Gastroesophageal sphincter (tissue), 4 donors: ENCODE measurements around the gene BRINP3. TPM values are rescaled to one million over a fixed set of nuclear protein-coding genes. Genes with fewer than 3 reads are reported as not detected.

Experiments
- ATAC-seq: fragments of 150-250 bp; one replicate; pipeline ENCODE4 v1.9.1; 2016; ENCODE audit warnings: mild to moderate bottlenecking, moderate library complexity
- H3K27ac ChIP-seq, 4 donors: fragments of 200-600 bp; sonication (generic) in 3 of 4; 1 replicate in 3 of 4; 2 replicates in 1 of 4; pipeline ENCODE4 v1.5.1; 2016 to 2019
- H3K27me3 ChIP-seq: fragments of 200-600 bp; sonication (generic); one replicate; pipeline ENCODE4 v1.5.1; 2019
- H3K36me3 ChIP-seq, 2 donors: fragments of 200-600 bp; sonication (generic); one replicate each; pipeline ENCODE4 v1.5.1; 2019; ENCODE audit warnings: control low read depth in 1 of 2
- H3K4me1 ChIP-seq, 3 donors: fragments of 200-600 bp; sonication (generic); 1 replicate in 2 of 3; 2 replicates in 1 of 3; pipeline ENCODE4 v1.5.1; 2016 to 2019; ENCODE audit warnings: control low read depth in 2 of 3
- H3K4me3 ChIP-seq, 2 donors: fragments of 200-600 bp; sonication (generic); one replicate each; pipeline ENCODE4 v1.5.1; 2019; ENCODE audit warnings: mild to moderate bottlenecking in 1 of 2, moderate library complexity in 1 of 2
- H3K9me3 ChIP-seq, 3 donors: fragments of 200-600 bp; sonication (generic); one replicate each; pipeline ENCODE4 v1.5.1; 2017 to 2019; ENCODE audit warnings: control low read depth in 2 of 3
- EP300 ChIP-seq: sonication (generic); formaldehyde crosslinking; IDR thresholded peaks from one replicate; pipeline ENCODE4 v1.6.1; 2017; ENCODE audit warnings: antibody characterized with exemption, mild to moderate bottlenecking
- POLR2A ChIP-seq, 2 donors: fragments of 450-650 bp; IDR thresholded peaks; one replicate each; pipeline ENCODE4 v1.6.1; 2017; ENCODE audit warnings: antibody characterized with exemption in 2 of 2, mild to moderate bottlenecking in 2 of 2, moderate library complexity in 1 of 2
- POLR2AphosphoS5 ChIP-seq: sonication (generic); formaldehyde crosslinking; IDR thresholded peaks from one replicate; pipeline ENCODE4 v1.6.1; 2017; ENCODE audit warnings: antibody characterized with exemption
- WGBS, 2 donors: methylation state at CpG; one replicate each; pipeline ENCODE4 v1.1.5; 2018; ENCODE audit warnings: low coverage in 1 of 2; 5-methylcytosine and 5-hydroxymethylcytosine counted together
- total RNA-seq, 4 donors: library from RNA; depleted of rRNA; stranded (reverse); fragments of >200 nt; gene quantifications; one replicate each; pipeline ENCODE4 v1.1.0, GENCODE V29; 2016
- TF ChIP-seq, protein P1 (sequence below), 4 experiments: fragments of 200-600 bp in 2 of 4; fragments of 450-650 bp in 2 of 4; sonication (generic) in 1 of 4; IDR thresholded peaks; one replicate each; pipeline ENCODE4 v1.5.1; 2017 to 2019; ENCODE audit warnings: antibody characterized with exemption in 4 of 4, mild to moderate bottlenecking in 2 of 4, moderate library complexity in 2 of 4

Gene BRINP3
- total RNA-seq, 4 donors from 2014 or later, result 6.7 to 24.7 (median 12.0) TPM

DNA sequence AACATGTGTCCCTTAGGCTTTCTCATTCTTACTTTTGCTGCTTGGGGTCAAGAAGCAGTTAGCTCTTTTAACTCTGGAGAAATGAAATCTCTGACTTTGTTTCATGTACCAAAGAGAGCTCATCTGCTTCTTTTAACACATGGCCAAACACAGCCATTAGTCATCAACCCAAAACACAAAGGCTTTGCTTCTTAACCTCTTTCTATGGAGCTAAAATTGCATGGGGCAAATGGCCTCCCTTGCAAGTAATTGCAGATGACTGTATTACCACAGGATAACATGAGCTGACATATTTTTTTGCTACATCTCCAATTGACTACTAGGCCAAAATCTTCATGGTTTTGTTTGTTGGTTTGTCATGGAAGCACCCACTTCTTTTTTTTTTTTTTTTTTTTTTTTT lies 300.9 kb downstream of the BRINP3 start:
- H3K27me3 ChIP-seq, result no peaks in the 10 kb centered on the region
- no peak for ATAC-seq
- no peak overlapping the region for H3K27ac ChIP-seq
- no peak overlapping the region for H3K4me3 ChIP-seq
- H3K9me3 ChIP-seq, result no peaks in the 10 kb centered on the region
- H3K36me3 ChIP-seq, result no peaks in the 10 kb centered on the region
- no peak for TF ChIP-seq EP300
- TF ChIP-seq POLR2A (IDR thresholded peaks at IDR 0.05), result no peak
- TF ChIP-seq POLR2AphosphoS5, result no peak
- TF ChIP-seq, protein P1, sequence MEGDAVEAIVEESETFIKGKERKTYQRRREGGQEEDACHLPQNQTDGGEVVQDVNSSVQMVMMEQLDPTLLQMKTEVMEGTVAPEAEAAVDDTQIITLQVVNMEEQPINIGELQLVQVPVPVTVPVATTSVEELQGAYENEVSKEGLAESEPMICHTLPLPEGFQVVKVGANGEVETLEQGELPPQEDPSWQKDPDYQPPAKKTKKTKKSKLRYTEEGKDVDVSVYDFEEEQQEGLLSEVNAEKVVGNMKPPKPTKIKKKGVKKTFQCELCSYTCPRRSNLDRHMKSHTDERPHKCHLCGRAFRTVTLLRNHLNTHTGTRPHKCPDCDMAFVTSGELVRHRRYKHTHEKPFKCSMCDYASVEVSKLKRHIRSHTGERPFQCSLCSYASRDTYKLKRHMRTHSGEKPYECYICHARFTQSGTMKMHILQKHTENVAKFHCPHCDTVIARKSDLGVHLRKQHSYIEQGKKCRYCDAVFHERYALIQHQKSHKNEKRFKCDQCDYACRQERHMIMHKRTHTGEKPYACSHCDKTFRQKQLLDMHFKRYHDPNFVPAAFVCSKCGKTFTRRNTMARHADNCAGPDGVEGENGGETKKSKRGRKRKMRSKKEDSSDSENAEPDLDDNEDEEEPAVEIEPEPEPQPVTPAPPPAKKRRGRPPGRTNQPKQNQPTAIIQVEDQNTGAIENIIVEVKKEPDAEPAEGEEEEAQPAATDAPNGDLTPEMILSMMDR (IDR thresholded peaks at IDR 0.05), result no peak
- no peaks in the 10 kb centered on the region for H3K4me1 ChIP-seq

- Histone ChIP-seq H3K4me3 (no peak overlapping the region), H3K4me1 (no peaks in the 10 kb centered on the region), H3K9me3 (no peaks in the 10 kb centered on the region), H3K36me3 (no peaks in the 10 kb centered on the region), H3K27me3 (no peaks in the 10 kb centered on the region), H3K27ac (no peak overlapping the region)
- 55 to 59% methylated on average over 3 of the region's 3 CpGs for WGBS, 2 donors
- no peak for TF ChIP-seq POLR2AphosphoS5
- no peak for TF ChIP-seq POLR2A (IDR thresholded peaks at IDR 0.05)
- TF ChIP-seq, protein P1 (IDR thresholded peaks at IDR 0.05), result no peak
- TF ChIP-seq EP300, result no peak
- ATAC-seq, result no peak
Observed at GRCh38 chr1:190175320-190175719, 302.3 kb downstream of the BRINP3 start.

DNA sequence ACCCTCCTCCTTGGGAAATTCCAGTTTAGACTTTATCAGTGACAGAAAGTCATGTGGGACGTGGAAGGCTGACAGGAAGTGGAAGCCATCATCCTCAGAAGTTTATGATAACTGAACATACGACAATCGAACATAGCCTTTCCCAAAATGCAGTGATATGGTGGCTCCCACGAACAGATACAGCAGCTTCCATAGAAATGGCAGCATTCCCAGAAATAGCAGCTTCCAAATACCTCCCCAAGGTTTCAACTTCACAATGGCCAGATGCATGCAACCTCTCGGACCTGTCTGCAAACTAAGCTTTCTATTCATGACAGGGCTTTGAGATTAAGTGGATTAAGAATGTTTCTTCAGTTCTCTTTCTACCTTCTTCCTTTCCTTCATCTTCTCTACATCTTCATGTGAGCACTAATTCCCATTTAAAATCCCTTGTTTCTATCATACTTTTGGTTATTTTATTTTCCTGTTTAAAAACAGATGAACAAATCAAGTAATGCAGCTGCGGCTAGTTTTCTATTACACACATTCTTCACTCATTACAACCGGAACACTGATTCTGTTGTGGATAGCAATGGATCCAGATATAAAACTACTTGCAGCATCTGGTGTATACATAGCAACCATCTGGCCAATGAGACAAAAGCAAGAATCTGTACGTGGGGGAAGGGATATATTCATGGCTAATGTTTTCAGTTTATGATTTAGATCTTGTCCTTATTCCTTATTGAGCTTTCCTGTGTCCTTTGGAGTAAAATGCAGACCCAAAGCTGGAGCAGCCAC lies 304.8 kb downstream of the BRINP3 start:
- Histone ChIP-seq H3K36me3 (no peaks in the 10 kb centered on the region), H3K9me3 (no peaks in the 10 kb centered on the region), H3K27ac (no peak overlapping the region), H3K27me3 (no peaks in the 10 kb centered on the region), H3K4me1 (no peaks in the 10 kb centered on the region), H3K4me3 (no peak overlapping the region)
- TF ChIP-seq POLR2AphosphoS5, result no peak
- no peak for TF ChIP-seq POLR2A (IDR thresholded peaks at IDR 0.05)
- no peak for TF ChIP-seq EP300
- TF ChIP-seq, protein P1 (IDR thresholded peaks at IDR 0.05), result no peak
- ATAC-seq, result no peak
- 53 to 79% methylated on average over 7 to 8 of the region's 8 CpGs for WGBS, 2 donors

DNA sequence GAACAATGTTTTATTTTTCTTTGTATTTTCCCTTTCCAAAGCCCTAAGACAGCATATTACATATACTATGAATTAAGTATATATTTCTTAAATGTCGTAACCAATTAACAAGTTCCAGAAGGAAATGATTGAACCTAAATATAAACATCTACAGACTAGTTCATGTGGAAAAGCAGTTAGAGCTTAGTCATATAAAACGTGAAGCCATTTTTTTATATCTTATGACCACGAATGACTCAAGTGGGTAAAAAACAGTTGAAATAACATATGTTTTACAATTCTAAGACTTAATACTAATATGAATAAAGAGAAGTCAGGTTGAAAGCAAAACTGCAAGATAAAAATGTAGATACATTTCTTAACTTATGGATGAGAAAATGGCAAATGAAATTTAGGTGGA lies 307.3 kb downstream of the BRINP3 start:
- no peaks in the 10 kb centered on the region for H3K9me3 ChIP-seq
- 66 to 67% methylated on average over 3 of the region's 3 CpGs for WGBS, 2 donors
- H3K27me3 ChIP-seq, result no peaks in the 10 kb centered on the region
- H3K4me3 ChIP-seq, result no peak overlapping the region
- no peak overlapping the region for H3K27ac ChIP-seq
- no peaks in the 10 kb centered on the region for H3K36me3 ChIP-seq
- TF ChIP-seq, protein P1 (IDR thresholded peaks at IDR 0.05), result no peak
- TF ChIP-seq POLR2A (IDR thresholded peaks at IDR 0.05), result no peak
- no peak for TF ChIP-seq POLR2AphosphoS5
- no peak for TF ChIP-seq EP300
- no peaks in the 10 kb centered on the region for H3K4me1 ChIP-seq
- ATAC-seq, result no peak
